Bronchial epithelial cell (primary cell): ENCODE data around the gene FARS2. TPM values are rescaled to one million over a fixed set of nuclear protein-coding genes. Genes with fewer than 3 reads are reported as not detected.
A peak's percentile ranks its signal among the peaks of the same experiment; 100 is the strongest.

Source experiments
- DNase-seq: peaks from one replicate; pipeline ENCODE4 v3.0.0-alpha.2; 2010; ENCODE audit warnings: low read depth
- FAIRE-seq: peaks from 2 replicates; lab custom pipeline; 2011; peaks lifted over from hg19 to GRCh38; lab: Jason Lieb, UNC
- H3K27me3 ChIP-seq: 2 replicates; pipeline ENCODE4 v1.5.1; 2011; ENCODE audit warnings: low read length; ENCODE audit not compliant: control insufficient read depth, insufficient read depth
- H3K36me3 ChIP-seq: 2 replicates; pipeline ENCODE4 v1.5.1; 2011; ENCODE audit warnings: low read length; ENCODE audit not compliant: control insufficient read depth, insufficient read depth
- H3K4me3 ChIP-seq: 2 replicates; pipeline ENCODE4 v1.5.1; 2011; ENCODE audit warnings: mild to moderate bottlenecking, low read depth, low read length, control low read depth
- CTCF ChIP-seq: IDR thresholded peaks from 2 replicates; pipeline ENCODE4 v1.5.1; 2011; ENCODE audit warnings: mild to moderate bottlenecking, moderate library complexity, low read length, control low read depth, inconsistent platforms; ENCODE audit not compliant: insufficient read depth, severe bottlenecking
- total RNA-seq: library from RNA; depleted of rRNA; stranded (reverse); fragments of >200 nt; gene quantifications from 2 replicates; pipeline ENCODE4 v1.2.1, GENCODE V29; 2014

The FARS2 gene
- total RNA-seq, 1 donor from 2014 or later, result 27.4 TPM

GRCh38 chr6:5674721-5675120 is 413.4 kb downstream of the FARS2 start:
- DNase-seq (no peak), FAIRE-seq (no peak)
- no peak overlapping the region for H3K4me3 ChIP-seq
- H3K36me3 ChIP-seq, result no peaks in the 10 kb centered on the region
- H3K27me3 ChIP-seq, result no peaks in the 10 kb centered on the region
- no peak for TF ChIP-seq CTCF

- Histone ChIP-seq H3K27me3 (no peaks in the 10 kb centered on the region), H3K36me3 (no peaks in the 10 kb centered on the region), H3K4me3 (no peak overlapping the region)
- TF ChIP-seq CTCF, result no peak
- FAIRE-seq (no peak), DNase-seq (no peak)
Measured at GRCh38 chr6:5676701-5677100, 415.4 kb downstream of the FARS2 start.

- H3K4me3 ChIP-seq, result no peak overlapping the region
- FAIRE-seq, result no peak
- no peak for TF ChIP-seq CTCF
- peak; percentile 83 for DNase-seq
- H3K36me3 ChIP-seq, result no peaks in the 10 kb centered on the region
- H3K27me3 ChIP-seq, result no peaks in the 10 kb centered on the region
Measured at GRCh38 chr6:5677219-5678000, 416.1 kb downstream of the FARS2 start.

- Histone ChIP-seq H3K4me3 (no peak overlapping the region), H3K27me3 (no peaks in the 10 kb centered on the region), H3K36me3 (no peaks in the 10 kb centered on the region)
- FAIRE-seq, result no peak
- no peak for TF ChIP-seq CTCF
- no peak for DNase-seq
Measured at GRCh38 chr6:5679270-5679669, 418.0 kb downstream of the FARS2 start.

- DNase-seq, result no peak
- no peak for FAIRE-seq
- H3K4me3 ChIP-seq, result no peak overlapping the region
- H3K36me3 ChIP-seq, result no peaks in the 10 kb centered on the region
- H3K27me3 ChIP-seq, result no peaks in the 10 kb centered on the region
- TF ChIP-seq CTCF, result no peak
Measured at GRCh38 chr6:5679691-5680090, 418.4 kb downstream of the FARS2 start.

GRCh38 chr6:5680095-5680494 is 418.8 kb downstream of the FARS2 start:
- no peak for TF ChIP-seq CTCF

More at GRCh38 chr6:5680095-5680494, 418.8 kb downstream of the FARS2 start:
- FAIRE-seq (no peak), DNase-seq (no peak)
- H3K36me3 ChIP-seq, result no peaks in the 10 kb centered on the region
- no peaks in the 10 kb centered on the region for H3K27me3 ChIP-seq
- no peak overlapping the region for H3K4me3 ChIP-seq
